HFF-Myc (cell line): ENCODE measurements around the gene ITPK1.

Source experiments
- DNase-seq: peaks from one replicate; pipeline ENCODE4 v3.0.0-alpha.2; 2011; ENCODE audit warnings: low read depth; ENCODE audit errors: extremely low read depth
- H3K4me3 ChIP-seq: replicated peaks from 2 replicates; pipeline ENCODE4 v1.5.1; 2011; ENCODE audit warnings: low read depth, mild to moderate bottlenecking, control low read depth, low read length
- CTCF ChIP-seq: IDR thresholded peaks from 2 replicates; pipeline ENCODE4 v1.5.1; 2012; ENCODE audit warnings: mild to moderate bottlenecking, low read depth, low read length, control low read depth; ENCODE audit errors: missing control alignments

The ITPK1 gene

GRCh38 chr14:93015505-93015904, 100.2 kb downstream of the ITPK1 start:
- TF ChIP-seq CTCF, result no peak
- no peak overlapping the region for H3K4me3 ChIP-seq
- DNase-seq, result no peak

GRCh38 chr14:93015064-93015463, 100.7 kb downstream of the ITPK1 start:
- TF ChIP-seq CTCF, result no peak
- no peak overlapping the region for H3K4me3 ChIP-seq
- no peak for DNase-seq

GRCh38 chr14:93014058-93015023, 101.4 kb downstream of the ITPK1 start:
- DNase-seq, result no peak

GRCh38 chr14:93012951-93013719, 102.6 kb downstream of the ITPK1 start:
- no peak overlapping the region for H3K4me3 ChIP-seq
- DNase-seq, result no peak
- TF ChIP-seq CTCF, result no peak

More at GRCh38 chr14:93014058-93015023, 101.4 kb downstream of the ITPK1 start:
- no peak overlapping the region for H3K4me3 ChIP-seq
- no peak for TF ChIP-seq CTCF

- DNase-seq, result no peak
- TF ChIP-seq CTCF, result no peak
- H3K4me3 ChIP-seq, result no peak overlapping the region
Observed at GRCh38 chr14:93012506-93012905, 103.2 kb downstream of the ITPK1 start.

- no peak for DNase-seq
- no peak for TF ChIP-seq CTCF
- no peak overlapping the region for H3K4me3 ChIP-seq
Observed at GRCh38 chr14:93011650-93012325, 103.9 kb downstream of the ITPK1 start.
